HepG2 (cell line): ENCODE results near the gene RAB3GAP1. TPM values are rescaled to one million over a fixed set of nuclear protein-coding genes. Genes with fewer than 3 reads are reported as not detected.
A peak's percentile ranks its signal among the peaks of the same experiment; 100 is the strongest.

Experiments used
- ATAC-seq: fragments of 200-7000 bp; cut with Tn5 transposase; 3 replicates; pipeline ENCODE4 v1.9.1; 2020; ENCODE audit warnings: mild to moderate bottlenecking, moderate library complexity
- BruUV-seq: library from RNA; stranded (reverse); fragments of 400-500 nt; replicated peaks from 2 replicates; lab custom pipeline; 2021; lab: Mats Ljungman, UMichigan
- CTCF ChIA-PET: fragments of 300-600 bp; formaldehyde crosslinking; extraction: SDS; loops from one replicate; lab custom pipeline; 2021; ENCODE audit warnings: low total read pairs, inconsistent platforms, low intra/inter-chr PET ratio; lab: Yijun Ruan, JAX
- POLR2A ChIA-PET: fragments of 350-600 bp; sonication (Branson Sonifier 250); formaldehyde crosslinking; loops from one replicate; lab custom pipeline; 2020; ENCODE audit warnings: antibody characterized with exemption, inconsistent platforms; lab: Yijun Ruan, JAX
- DNase-seq: peaks from one replicate; pipeline ENCODE4 v3.0.0-alpha.2; 2015; ENCODE audit warnings: low spot score
- FAIRE-seq: peaks from 3 replicates; lab custom pipeline; 2011; peaks lifted over from hg19 to GRCh38; lab: Jason Lieb, UNC
- H2AFZ ChIP-seq: one replicate; pipeline ENCODE4 v1.6.1; 2011; ENCODE audit warnings: low read length, inconsistent platforms
- H3K27ac ChIP-seq: fragments of 300-600 bp; 3 replicates; pipeline ENCODE4 v1.8.0; 2011; ENCODE audit warnings: mixed run types, mild to moderate bottlenecking, mixed read lengths, low read length, inconsistent platforms; ENCODE audit not compliant: insufficient read depth; ENCODE audit errors: extremely low read length
- H3K27me3 ChIP-seq, 2 experiments: fragments of 200-600 bp in 1 of 2; 2 replicates in 1 of 2; 3 replicates in 1 of 2; pipeline versions ENCODE4 v1.6.0 to v1.8.0; 2011; ENCODE audit warnings: low read length in 2 of 2, mild to moderate bottlenecking in 2 of 2, moderate library complexity in 2 of 2, inconsistent platforms in 1 of 2; ENCODE audit not compliant: insufficient read depth in 2 of 2, control insufficient read depth in 1 of 2
- H3K36me3 ChIP-seq, 2 experiments: fragments of 200-600 bp in 1 of 2; replicated peaks in 1 of 2; 2 replicates in 1 of 2; 3 replicates in 1 of 2; pipeline versions ENCODE4 v1.5.1 to v1.8.0; 2011; ENCODE audit warnings: low read length in 2 of 2, inconsistent platforms in 1 of 2; ENCODE audit not compliant: insufficient read depth in 2 of 2, control insufficient read depth in 1 of 2
- H3K4me1 ChIP-seq: 2 replicates; pipeline ENCODE4 v1.5.1; 2012; ENCODE audit warnings: low read length, inconsistent platforms; ENCODE audit not compliant: insufficient read depth
- H3K4me2 ChIP-seq: 2 replicates; pipeline ENCODE4 v1.6.0; 2011; ENCODE audit warnings: low read depth, low read length, inconsistent platforms
- H3K4me3 ChIP-seq, 3 experiments: fragments of 200-600 bp in 1 of 3; sonication (generic), shearing (Covaris generic) in 1 of 3; replicated peaks in 1 of 3; 2 replicates each; pipeline ENCODE4 v1.5.1; 2011 to 2016; ENCODE audit warnings: low read length in 3 of 3, inconsistent platforms in 2 of 3, low read depth in 2 of 3, mild to moderate bottlenecking in 2 of 3, control low read depth in 1 of 3, mixed read lengths in 1 of 3; ENCODE audit not compliant: insufficient read depth in 1 of 3
- H3K79me2 ChIP-seq: one replicate; pipeline ENCODE4 v1.6.1; 2011; ENCODE audit warnings: low read length, inconsistent platforms; ENCODE audit not compliant: insufficient read depth
- H3K9ac ChIP-seq: 2 replicates; pipeline ENCODE4 v1.6.0; 2011; ENCODE audit warnings: mild to moderate bottlenecking, low read depth, low read length, inconsistent platforms; ENCODE audit not compliant: insufficient read depth
- H3K9me3 ChIP-seq: 2 replicates; pipeline ENCODE4 v1.5.1; 2012; ENCODE audit warnings: mild to moderate bottlenecking, low read length
- H4K20me1 ChIP-seq: 2 replicates; pipeline ENCODE4 v1.6.0; 2011; ENCODE audit warnings: inconsistent platforms, mild to moderate bottlenecking, low read length, moderate library complexity; ENCODE audit not compliant: insufficient read depth
- GTF3A ChIP-seq: sonication (generic); formaldehyde crosslinking; conservative IDR thresholded peaks from 2 replicates; pipeline ENCODE4 v1.4.0; 2020; ENCODE audit warnings: mild to moderate bottlenecking, missing genetic modification reagents
- MXI1 ChIP-seq: IDR thresholded peaks from 3 replicates; pipeline ENCODE4 v1.6.1; 2012; ENCODE audit warnings: low read depth, low read length, inconsistent platforms, borderline replicate concordance
- MYC ChIP-seq: sonication (generic); formaldehyde crosslinking; IDR thresholded peaks from 2 replicates; pipeline ENCODE4 v1.9.0; 2021; ENCODE audit warnings: missing genetic modification reagents, borderline replicate concordance
- ZFP91 ChIP-seq: sonication (generic); formaldehyde crosslinking; IDR thresholded peaks from 2 replicates; pipeline ENCODE4 v1.9.0; 2022; ENCODE audit warnings: missing genetic modification reagents, mild to moderate bottlenecking, borderline replicate concordance
- ZNF768 ChIP-seq: sonication (generic); formaldehyde crosslinking; IDR thresholded peaks from 2 replicates; pipeline ENCODE4 v1.4.0; 2020; ENCODE audit warnings: missing genetic modification reagents
- WGBS: methylation state at CpG from one replicate; pipeline ENCODE4 v1.1.6; 2017; ENCODE audit warnings: low lambda C conversion rate; 5-methylcytosine and 5-hydroxymethylcytosine counted together
- in situ Hi-C: cut with HindIII; loops from 2 replicates; pipeline ENCODE4 v1.10.0; 2017; ENCODE audit warnings: low pct_unique_long_range_greater_than_20kb; ENCODE audit not compliant: extremely low pct_ligation_motif_present
- intact Hi-C: fragments of 100-400 bp; cut with micrococcal nuclease; formaldehyde crosslinking; loops from one replicate; pipeline ENCODE4 v1.10.0; 2022; ENCODE audit not compliant: unreplicated experiment
- polyA plus RNA-seq, 8 experiments: library from polyadenylated mRNA; depleted of rRNA in 3 of 8; stranded (reverse) in 7 of 8; unstranded in 1 of 8; fragments of >200 nt; fragmentation: Illumina TruSeq in 4 of 8; extraction: Trizol in 4 of 8; gene quantifications; 2 replicates each; pipeline versions ENCODE4 v1.2.1 to v1.2.3, GENCODE V29; 2011 to 2016; ENCODE audit warnings: low read depth in 4 of 8, missing spikeins in 1 of 8, mixed read lengths in 1 of 8; ENCODE audit not compliant: insufficient read depth in 1 of 8
- total RNA-seq, 5 experiments: library from RNA; depleted of rRNA; stranded (reverse); fragments of >200 nt; fragmentation: Illumina TruSeq; extraction: Trizol; gene quantifications; 2 replicates each; pipeline ENCODE4 v1.2.3, GENCODE V29; 2016; ENCODE audit warnings: low read depth in 1 of 5
- TF ChIP-seq, protein P1 (sequence below): sonication (generic); formaldehyde crosslinking; IDR thresholded peaks from 2 replicates; pipeline ENCODE4 v1.8.0; 2022; ENCODE audit warnings: mild to moderate bottlenecking, missing genetic modification reagents, borderline replicate concordance
- TF ChIP-seq, protein P2 (sequence below): sonication (generic); formaldehyde crosslinking; IDR thresholded peaks from 2 replicates; pipeline ENCODE4 v1.4.0; 2020; ENCODE audit warnings: missing genetic modification reagents, mild to moderate bottlenecking, borderline replicate concordance

Gene RAB3GAP1
- total and polyA plus RNA-seq, 2 of the 13 experiments (the other 11 are each of a cell fraction or from before 2014, with no cell fraction given): 15.2 to 48.8 TPM

DNA sequence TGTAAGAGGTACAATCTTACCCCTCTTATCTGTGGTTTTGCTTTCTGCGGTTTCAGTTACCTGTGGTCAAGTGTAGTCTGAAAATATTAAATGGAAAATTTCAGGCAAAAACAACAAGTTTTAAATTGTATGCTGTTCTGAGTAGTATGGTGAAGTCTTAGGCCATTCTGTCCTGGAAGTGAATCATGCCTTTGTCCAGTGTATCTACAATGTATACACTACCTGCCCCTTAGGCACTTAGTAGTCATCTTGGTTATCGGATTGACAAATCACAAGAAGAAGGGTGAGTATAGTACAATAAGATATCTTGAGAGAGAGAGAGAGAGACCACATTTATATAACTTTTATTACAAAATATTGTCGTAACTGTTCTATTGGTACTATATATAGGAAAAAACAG lies 43.5 kb downstream of the RAB3GAP1 start:
- no peaks in the 10 kb centered on the region for H3K27me3 ChIP-seq
- no peak for ATAC-seq
- no peak overlapping the region for H3K4me2 ChIP-seq
- no peak overlapping the region for H2AFZ ChIP-seq
- no peak for DNase-seq
- intact Hi-C loops (no loop called here), in situ Hi-C loops (no loop called here)
- H3K9me3 ChIP-seq: no peaks in the 10 kb centered on the region
- H3K36me3 ChIP-seq: peaks cover 2 to 29% of the 10 kb centered on the region in 2 experiments; a peak in 4 of 5 replicates
- TF ChIP-seq MXI1: no peak
- no peak for TF ChIP-seq GTF3A
- TF ChIP-seq, protein P1, sequence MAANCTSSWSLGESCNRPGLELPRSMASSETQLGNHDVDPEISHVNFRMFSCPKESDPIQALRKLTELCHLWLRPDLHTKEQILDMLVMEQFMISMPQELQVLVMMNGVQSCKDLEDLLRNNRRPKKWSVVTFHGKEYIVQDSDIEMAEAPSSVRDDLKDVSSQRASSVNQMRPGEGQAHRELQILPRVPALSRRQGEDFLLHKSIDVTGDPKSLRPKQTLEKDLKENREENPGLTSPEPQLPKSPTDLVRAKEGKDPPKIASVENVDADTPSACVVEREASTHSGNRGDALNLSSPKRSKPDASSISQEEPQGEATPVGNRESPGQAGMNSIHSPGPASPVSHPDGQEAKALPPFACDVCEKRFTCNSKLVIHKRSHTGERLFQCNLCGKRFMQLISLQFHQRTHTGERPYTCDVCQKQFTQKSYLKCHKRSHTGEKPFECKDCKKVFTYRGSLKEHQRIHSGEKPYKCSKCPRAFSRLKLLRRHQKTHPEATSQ (CRISPR knock-in tag): no peak
- H3K4me3 ChIP-seq: no peak overlapping the region
- POLR2A ChIA-PET: no interaction called here
- CTCF ChIA-PET: no interaction called here
- no TSS peak for BruUV-seq
- no peaks in the 10 kb centered on the region for H3K79me2 ChIP-seq
- H4K20me1 ChIP-seq: no peaks in the 10 kb centered on the region
- no peak overlapping the region for H3K9ac ChIP-seq
- 96% methylated on average over 3 of the region's 3 CpGs for WGBS
- FAIRE-seq: no peak
- H3K27ac ChIP-seq: no peak overlapping the region
- H3K4me1 ChIP-seq: peaks cover 40% of the 10 kb centered on the region

DNA sequence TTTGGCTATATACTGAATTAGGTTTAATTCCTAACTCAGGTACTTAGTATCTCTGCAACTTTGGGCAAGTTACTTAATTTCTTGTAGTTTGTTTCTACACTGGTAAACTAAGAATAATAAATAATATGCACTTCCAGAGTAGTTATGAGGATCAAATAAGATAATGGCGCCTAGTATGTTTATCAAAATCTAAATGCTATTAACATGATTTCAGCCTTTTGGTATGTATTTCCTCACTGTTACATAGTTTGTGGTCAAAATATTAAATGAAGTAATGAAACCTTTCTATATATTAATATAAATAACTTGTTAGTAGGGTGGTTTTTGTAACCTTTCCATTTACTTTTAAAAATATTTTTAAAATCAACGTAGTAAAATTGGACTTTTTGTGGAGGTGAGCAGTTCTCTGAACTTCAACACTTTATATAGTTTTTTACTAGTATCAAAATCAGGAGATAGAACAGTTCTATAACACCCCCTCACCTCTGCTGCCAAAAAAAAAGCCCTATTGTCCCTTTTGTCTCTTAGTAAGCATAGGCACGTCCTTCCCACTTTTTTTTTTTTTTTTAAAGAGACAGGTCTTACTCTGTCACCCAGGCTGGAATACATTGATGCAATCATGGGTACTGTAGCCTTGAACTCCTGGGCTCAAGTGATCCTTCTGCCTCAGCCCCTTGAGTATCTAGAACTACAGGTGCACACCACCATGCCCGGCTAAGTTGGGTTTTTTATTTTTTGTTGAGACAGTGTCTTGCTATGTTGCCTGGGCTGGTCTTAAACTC lies 44.8 kb downstream of the RAB3GAP1 start:
- H4K20me1 ChIP-seq: no peaks in the 10 kb centered on the region
- intact Hi-C loops (no loop called here), in situ Hi-C loops (no loop called here)
- FAIRE-seq: no peak
- H3K4me3 ChIP-seq: no peak overlapping the region
- H3K4me2 ChIP-seq: no peak overlapping the region
- no peak for DNase-seq
- H2AFZ ChIP-seq: no peak overlapping the region
- peaks cover 27% of the 10 kb centered on the region for H3K4me1 ChIP-seq
- ChIA-PET CTCF (no interaction called here), POLR2A (no interaction called here)
- H3K9me3 ChIP-seq: no peaks in the 10 kb centered on the region
- no peak overlapping the region for H3K9ac ChIP-seq
- no peak for ATAC-seq
- H3K36me3 ChIP-seq: peaks cover 2 to 29% of the 10 kb centered on the region in 2 experiments; a peak in 4 of 5 replicates
- BruUV-seq: no TSS peak
- TF ChIP-seq, protein P2, sequence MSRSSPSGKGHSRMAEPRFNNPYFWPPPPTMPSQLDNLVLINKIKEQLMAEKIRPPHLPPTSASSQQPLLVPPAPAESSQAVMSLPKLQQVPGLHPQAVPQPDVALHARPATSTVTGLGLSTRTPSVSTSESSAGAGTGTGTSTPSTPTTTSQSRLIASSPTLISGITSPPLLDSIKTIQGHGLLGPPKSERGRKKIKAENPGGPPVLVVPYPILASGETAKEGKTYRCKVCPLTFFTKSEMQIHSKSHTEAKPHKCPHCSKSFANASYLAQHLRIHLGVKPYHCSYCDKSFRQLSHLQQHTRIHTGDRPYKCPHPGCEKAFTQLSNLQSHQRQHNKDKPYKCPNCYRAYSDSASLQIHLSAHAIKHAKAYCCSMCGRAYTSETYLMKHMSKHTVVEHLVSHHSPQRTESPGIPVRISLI: peak; percentile 65; the same call in 1 of the 2 replicates
- TF ChIP-seq ZNF768: no peak
- no peak for TF ChIP-seq MYC
- TF ChIP-seq ZFP91 (CRISPR knock-in tag): peak; percentile 36; the same call in 1 of the 2 replicates
- WGBS: 89% methylated on average over 4 of the region's 4 CpGs
- no peak overlapping the region for H3K27ac ChIP-seq
- H3K27me3 ChIP-seq: no peaks in the 10 kb centered on the region
- no peaks in the 10 kb centered on the region for H3K79me2 ChIP-seq
